Right ventricle myocardium inferior (tissue), 1 donor: ENCODE results near the gene ARHGDIG. TPM values are rescaled to one million over a fixed set of nuclear protein-coding genes. Genes with fewer than 3 reads are reported as not detected.

Source experiments
- ATAC-seq: fragments of 200-7000 bp; cut with Tn5 transposase; one replicate; pipeline ENCODE4 v1.9.1; 2020; ENCODE audit warnings: mild to moderate bottlenecking, moderate library complexity
- DNase-seq: peaks from one replicate; pipeline ENCODE4 v3.0.0; 2021; ENCODE audit errors: missing footprints
- intact Hi-C: fragments of 100-400 bp; cut with DNase I; formaldehyde crosslinking; loops from one replicate; pipeline ENCODE4 v1.11.0; 2022
- total RNA-seq: library from RNA; stranded (reverse); fragmentation: NEBNext Ultra II Directional; extraction: Animal tissue kit (Norgen Biotek cat#: 25700); gene quantifications from one replicate; pipeline ENCODE4 v1.2.1, GENCODE V29; 2021
- donor health status: DM: no; HTN: yes; CAD: no; lungs with severe emphysema.

ARHGDIG gene
- total RNA-seq, 1 donor from 2014 or later = 9.3 TPM

DNA sequence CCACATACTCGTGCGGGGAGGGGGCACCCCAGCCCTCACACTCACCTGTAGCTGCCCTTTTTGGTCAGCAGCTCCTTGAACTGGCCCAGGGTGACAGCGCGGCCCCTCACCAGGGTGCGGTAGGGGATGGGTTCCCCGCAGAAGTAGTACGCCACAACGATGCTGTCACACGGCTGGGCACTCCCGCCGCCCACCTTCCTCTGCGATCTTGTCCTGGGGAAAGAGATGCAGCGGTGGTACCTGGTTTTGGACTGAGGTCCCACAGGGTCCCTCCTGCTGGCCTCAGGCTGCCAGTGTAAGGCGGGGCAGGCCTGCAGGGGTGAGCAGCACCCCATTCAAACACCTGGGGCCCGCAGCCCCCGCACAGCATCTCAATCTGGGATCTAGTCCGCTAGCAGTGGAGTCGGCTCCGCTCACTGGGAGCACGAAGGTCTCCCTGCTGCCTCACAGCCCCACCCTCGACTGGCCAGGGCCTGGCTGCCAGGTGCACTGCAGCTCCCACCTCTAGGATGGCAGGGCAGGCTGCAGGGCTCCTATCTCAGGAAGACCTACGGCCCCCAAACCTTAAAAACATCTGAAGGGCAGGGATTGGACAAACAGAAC, 9.1 kb downstream of the ARHGDIG start:
- intact Hi-C loops = no loop called here
- DNase-seq = no peak
- ATAC-seq = no peak

DNA sequence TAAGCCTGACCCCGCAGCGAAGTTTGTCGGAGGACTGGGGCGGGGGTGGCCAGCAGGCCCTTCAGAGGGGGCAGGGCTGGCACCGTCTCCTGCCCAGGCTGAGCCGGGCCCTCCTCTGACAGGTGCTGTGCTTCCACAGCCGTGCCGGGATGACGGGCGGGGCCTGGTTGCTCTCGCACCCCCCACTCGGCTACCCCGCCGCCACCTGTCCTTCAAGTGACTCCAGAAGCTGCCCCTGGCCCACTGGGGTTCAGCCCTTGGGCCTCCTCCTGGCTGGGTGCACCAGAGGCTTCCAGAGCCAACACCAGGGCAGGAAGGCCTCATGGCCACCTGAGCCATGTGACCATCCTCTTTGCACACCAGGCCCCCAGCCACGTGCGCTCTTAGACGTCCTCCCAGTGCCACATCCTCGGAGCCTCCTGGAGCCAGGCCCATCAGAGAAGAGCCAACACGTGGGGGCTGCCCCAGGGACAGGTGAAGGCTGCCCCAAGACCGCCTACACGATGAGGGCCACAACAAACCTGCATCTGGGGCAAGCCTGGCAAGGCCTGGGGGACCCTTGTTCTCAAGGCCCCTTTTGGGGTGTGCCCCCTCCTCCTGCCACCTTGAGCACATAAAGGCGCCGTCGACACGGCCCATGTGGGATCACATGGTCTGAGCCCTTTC, 9.8 kb downstream of the ARHGDIG start:
- ATAC-seq (no peak), DNase-seq (no peak)
- intact Hi-C loops = no loop called here

DNA sequence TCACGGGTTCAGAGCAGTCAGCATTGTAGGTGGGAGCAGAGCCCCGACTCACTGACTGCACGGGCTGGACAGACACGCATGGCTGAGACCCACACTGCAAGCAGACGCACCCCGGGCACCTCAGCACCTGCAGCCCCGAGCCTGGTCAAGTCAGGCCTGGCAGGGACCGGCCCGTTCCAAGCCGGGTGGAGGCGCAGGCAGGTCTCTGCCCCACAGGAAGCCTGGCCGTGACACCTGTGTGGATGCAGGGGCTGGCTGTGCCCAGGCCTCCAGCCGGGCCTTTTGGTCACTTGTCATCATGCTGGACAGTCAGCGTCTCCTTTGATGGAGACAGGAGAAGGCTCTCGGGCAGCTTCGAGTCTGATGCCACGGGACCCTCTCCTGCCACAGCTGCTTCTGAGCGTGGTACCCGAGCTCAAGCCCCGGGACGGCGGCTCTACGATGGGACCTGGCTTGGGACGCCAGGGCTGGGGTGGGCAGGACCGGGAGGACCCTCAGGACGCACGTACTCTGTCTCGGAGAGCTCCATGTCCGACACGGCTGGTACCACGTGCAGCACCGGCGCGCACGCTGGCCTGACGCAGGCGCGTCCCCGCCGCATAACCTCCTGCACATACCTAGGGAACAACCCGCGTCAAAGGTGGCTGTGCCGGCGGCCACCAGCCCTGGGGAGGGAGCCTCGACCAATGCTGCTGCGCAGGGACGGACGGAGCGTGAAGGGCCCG, 10.5 kb downstream of the ARHGDIG start:
- intact Hi-C loops = no loop called here
- DNase-seq = no peak
- no peak for ATAC-seq

DNA sequence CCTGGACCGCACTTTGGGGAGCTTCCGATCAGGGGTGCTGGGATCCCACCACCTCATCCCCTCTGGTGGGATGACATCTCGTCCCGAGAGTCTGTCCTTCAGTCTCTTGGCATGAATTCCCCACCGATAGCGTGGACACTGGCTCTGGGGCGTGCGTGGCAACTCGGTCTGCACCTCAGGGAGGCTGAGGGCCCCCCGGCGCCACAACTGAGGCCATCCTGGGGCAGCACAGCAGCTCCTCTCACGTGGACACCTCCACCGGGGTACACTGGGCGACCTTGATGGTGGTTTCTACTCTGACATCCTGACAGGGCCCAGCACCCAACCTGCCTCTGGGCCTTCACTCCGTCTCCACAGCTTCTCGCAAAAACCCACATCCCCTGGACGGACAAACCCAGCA, 11.1 kb downstream of the ARHGDIG start:
- intact Hi-C loops = no loop called here
- ATAC-seq (no peak), DNase-seq (no peak)

DNA sequence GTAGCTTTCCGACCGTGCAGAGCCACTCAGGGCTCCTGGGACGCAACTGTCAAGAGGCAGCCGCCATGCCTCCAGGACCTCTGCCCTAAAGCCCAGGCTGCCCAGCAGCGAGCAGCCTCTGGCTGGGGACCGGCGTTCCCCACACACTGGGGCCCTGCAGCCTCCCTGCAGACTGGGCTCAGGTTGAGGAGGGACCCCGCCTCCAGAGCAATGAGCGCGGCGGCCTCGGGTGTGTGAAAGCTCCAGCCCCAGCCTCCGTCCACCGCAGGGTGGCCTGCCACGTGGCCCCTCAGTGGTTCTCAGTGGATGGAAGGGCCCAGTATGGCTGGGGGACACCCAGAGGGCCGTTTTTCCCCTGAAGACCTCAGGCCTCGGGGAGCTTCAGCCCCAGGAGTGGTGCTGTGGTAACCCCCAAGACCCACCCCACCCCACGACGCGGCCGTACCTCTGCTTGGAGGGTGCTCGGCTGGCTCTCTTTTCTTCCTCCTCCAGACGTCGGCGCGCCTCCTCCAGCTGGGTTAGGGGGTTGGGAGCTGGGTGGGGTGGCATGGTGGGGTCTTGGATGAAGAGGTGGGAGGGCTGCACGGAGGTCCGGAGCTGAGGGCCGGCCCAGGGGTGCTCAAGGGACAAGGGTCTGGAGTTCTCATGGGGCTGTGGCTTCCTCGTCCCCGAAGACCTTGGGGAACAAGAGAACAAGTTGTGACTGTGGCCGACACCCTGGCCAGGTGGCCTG, 12.8 kb downstream of the ARHGDIG start:
- ATAC-seq = no peak
- no peak for DNase-seq
- intact Hi-C loops = no loop called here

DNA sequence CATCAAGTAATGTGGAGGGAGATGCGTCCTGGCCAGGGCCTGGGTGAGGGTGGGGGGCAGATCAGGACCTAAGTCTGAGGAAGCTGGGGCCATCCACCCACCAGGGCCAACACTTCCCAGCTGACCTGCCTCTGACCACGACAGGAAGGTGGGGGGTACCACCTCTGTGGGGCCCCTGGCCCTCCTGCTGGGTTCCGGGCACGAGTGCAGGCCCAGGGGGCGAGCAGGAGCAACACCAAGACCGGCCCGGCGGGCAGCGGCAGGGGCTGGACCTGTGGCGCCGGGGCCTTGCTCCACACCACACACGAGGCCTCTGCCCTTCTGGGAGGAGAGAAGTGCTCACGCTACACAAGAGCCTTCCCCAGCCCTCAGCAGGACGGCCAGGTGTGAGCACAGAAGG, 15.9 kb downstream of the ARHGDIG start:
- DNase-seq (no peak), ATAC-seq (no peak)
- intact Hi-C loops = no loop called here

DNA sequence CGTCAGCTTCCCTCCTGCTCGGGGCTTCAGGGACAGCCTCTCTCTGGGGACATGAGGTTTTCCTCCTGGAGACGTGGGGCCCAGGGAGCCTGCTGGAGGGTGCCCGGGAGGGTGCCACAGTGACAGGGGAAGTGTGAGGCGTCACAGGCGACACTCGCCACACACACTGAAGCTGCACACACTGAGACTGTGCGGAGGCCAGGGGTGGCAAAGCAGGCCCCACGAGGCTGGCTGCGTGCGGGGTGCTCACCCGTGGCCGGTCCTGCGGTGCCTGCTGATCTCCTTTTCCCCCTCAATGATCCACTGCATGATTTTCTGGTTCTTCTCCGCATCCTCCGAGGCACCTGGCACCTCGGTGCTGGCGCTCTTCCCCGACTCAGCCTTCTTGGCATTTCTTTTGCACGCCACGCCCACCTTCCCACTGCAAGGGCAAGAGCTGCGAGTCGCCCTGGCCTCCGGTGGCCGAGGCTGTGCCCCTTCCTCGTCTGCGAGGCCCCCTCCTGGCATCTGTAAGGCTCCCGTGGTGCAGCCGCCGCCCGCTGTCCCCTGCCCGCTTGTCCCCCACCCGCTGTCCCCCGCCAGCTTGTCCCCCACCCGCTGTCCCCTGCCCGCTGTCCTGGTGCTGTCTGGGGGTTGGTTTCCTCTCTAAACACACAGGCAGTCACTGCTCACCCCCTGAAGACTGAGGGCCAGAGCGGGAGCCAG, 16.6 kb downstream of the ARHGDIG start:
- DNase-seq (no peak), ATAC-seq (no peak)
- intact Hi-C loops = no loop called here

DNA sequence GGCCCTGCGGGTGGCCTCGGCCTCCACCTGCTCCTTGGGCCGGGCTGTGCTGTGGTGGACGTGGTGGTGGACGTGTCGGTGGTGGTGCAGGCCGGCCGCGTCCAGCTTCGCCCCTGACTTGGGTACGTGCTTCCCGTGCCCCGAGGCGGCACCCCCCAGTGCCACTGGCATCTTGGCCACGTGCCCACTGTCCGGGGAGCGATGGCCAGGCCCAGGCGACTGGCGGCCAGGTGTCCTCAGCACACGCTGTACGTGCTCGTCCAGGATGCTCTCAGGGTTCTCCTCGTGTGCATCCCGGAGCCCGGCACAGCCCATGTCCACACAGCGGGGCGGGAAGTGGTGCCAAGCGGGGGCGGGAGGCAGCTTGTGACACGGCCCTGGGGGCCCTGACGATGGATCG, 17.4 kb downstream of the ARHGDIG start:
- ATAC-seq = no peak
- intact Hi-C loops = no loop called here
- DNase-seq = no peak

DNA sequence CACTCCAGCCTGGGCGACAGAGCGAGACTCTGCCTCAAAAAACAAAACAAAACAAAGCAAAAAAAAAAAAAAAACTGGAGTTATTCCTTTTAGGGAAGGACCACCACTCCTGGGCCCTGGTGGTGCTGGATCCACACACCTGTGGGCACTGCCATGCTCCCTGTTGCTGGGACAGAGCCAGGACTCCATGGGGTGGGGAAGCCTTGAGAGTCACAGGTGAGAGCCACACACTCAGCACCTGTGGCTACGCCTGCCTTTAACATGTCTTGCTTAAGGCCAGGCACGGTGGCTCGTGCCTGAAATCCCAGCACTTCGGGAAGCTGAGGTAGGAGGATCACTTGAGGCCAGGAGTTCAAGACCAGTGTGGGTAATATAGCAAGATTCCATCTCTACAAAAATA, 20.8 kb downstream of the ARHGDIG start:
- DNase-seq = no peak
- ATAC-seq = no peak
- intact Hi-C loops = no loop called here

DNA sequence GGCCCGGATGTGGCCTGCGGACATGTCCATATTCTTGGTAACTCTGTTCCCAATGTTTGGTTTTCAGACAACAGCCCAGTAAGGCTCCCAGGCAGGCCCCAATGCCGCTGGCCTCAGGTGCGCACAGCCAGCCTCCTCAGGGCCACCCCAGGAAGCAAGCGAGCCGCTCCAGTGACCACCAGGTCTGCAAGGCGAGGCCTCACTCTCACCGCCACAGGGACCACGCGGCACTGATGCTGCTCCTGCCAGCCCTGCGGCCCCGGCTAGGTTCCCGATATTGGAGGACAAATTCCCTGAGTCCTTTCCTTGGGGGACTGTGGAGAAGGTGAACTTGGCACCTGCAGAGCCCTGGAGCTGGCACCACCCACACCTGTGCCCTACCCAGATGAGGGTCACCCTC, 21.6 kb downstream of the ARHGDIG start:
- no peak for DNase-seq
- intact Hi-C loops = no loop called here
- no peak for ATAC-seq

DNA sequence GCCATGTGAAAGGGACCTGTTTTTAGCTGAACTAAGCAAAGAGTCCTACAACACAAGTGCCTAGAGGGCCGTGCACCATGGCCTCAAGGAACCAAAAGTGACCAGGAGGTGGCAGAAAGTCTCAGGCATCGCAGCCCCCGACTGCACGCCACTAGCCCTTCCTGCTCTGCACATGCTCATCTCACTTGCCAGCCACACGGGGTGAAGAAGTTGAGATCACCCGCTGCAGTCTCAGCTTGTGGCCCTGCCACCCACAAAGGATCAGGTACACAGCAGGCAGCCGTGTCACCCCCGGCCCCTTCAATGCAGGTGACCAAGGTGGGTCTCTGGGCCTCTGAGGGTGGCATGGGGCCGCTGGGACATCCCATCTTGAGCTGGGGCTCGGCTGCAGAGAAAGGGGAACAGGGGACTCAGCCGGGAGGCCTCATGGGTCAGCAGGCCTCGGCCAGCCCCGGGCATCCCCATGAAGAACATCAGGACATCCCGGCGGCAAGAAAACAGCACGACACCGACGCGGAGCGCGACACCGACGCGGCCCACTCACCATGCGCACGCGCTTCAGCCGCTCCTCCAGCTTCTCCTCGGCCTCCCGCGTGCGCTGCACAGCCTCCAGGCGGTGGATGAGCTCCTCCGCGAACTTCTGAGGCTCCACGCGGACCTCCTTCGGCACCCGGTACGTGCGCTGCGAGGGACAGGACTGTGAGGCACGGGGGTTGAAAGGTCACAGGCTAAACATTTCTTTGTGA, 23.5 kb downstream of the ARHGDIG start:
- DNase-seq = no peak
- ATAC-seq = peak; percentile 23
- intact Hi-C loops = no loop called here

DNA sequence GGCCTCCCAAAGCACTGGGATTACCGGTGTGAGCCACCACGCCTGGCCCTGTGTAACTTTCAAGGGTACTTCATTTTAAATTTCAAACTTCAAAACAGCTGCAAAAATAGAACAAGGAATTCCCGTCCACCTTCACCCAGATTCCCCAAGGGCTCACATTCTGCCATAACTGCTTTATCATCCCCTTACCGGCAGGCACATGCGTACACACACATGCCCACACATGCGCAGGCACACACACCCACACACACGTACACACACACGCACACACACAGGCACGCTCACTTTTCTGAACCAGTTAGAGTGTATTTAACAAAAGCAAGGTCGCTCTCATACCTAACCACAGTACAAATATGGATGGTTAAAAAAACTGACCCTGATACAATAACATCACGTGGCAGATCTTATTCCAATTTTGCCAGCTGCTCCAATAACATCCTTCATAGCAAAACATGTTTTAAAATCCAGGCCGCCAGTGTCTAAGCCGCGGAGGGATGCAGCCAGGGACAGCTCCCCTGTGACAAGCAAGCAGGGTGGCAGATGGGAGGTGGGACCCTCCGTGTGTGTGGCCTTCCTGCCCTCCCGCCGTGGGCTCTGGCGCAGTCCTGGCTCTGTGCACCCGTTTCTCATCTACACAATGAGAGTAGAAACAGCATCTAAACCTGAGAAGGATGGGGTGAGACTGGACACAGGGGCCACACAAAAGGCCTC, 25.7 kb downstream of the ARHGDIG start:
- intact Hi-C loops = no loop called here
- ATAC-seq (no peak), DNase-seq (no peak)

DNA sequence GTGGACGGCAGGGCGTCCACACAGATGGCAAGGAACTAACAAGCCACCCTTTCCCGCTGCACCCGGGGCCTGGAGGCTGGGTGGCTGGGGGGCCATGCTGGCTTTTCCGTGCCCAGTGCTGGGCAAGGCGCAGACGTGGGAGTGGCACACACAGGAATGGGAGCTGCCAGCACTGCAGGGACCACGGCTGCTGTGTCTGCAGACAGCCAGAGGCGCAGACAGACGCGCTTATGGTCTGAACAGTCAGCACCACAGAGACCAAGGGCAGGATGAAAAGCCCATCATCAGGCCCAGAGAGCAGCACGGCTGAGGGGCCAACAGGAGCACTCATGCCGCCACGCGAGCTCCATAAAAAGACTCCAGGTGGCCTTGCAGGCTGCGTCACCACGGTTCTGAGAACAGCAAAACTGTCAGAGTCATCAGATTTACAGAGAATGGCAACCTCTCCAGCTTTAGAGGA, 26.6 kb downstream of the ARHGDIG start:
- DNase-seq (no peak), ATAC-seq (no peak)
- intact Hi-C loops = no loop called here

DNA sequence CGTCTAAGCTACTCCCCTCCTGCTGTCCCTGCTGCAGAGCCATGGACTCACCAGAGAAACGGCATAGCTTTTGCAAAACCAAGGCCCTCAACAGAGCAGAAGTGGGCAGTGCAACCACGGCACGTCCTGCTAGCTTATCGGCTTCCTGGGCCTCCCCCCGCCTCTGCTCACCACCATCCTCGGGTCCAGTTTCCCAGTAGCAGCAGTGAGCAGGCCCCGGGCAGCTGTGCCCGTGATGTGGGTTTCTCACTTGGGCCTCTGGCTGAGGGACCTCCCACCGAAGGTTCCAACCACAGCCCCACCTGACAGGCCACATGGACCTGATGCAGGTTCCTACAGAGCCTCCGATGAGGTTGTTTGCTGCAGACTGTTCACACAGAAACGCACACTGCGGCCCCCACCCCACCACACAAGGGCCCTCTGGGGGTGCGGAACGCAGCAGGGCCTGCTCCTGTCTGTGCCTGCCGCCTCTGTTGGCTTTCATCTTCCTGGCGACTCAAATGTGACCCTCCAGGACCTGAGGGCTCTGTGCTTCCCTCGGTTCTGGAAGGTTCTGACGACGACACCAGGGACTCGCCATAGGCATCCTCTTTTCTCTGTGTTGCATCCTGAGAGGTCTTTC, 27.4 kb downstream of the ARHGDIG start:
- intact Hi-C loops = no loop called here
- no peak for DNase-seq
- ATAC-seq = no peak

DNA sequence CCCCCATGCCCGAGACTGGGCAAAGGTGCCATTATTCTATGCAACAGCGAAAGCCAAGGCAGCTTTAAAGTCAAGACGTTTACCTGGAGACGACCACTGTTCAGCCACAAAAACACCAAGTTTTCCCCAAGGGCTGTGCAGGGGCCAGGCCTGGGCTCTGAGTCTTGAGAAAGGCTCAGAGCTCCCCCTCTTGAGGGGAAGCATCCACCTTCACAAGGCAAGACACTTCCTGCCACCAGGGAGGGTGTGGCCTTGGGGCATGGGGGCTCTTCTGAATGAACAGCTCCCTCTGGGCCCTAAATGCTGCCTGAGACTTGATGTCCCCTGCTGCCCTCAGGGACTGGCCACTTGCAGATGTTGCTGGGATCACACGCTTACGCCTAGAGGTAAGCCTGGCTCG, 29.1 kb downstream of the ARHGDIG start:
- no peak for ATAC-seq
- no peak for DNase-seq
- intact Hi-C loops = no loop called here

DNA sequence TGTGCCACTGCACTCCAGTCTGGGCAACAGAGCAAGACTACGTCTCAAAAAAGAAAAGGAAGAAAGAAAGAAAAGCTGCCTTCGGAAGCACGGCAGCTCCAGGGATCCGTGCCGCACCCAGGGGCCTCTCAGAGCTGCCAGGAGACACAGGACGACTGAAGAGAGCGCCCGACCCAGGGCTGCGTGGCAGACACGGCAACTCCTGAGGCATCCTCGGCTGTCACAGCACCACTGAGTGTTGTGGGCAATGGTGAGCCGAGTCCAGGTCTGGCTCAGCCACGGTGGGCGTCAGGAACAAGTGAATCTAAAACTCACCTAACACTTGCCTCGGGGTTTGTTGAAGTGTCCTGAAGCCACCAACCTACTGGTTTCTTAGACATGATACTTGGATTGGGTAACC, 31.3 kb downstream of the ARHGDIG start:
- peak; percentile 35 for DNase-seq
- intact Hi-C loops = no loop called here
- no peak for ATAC-seq

DNA sequence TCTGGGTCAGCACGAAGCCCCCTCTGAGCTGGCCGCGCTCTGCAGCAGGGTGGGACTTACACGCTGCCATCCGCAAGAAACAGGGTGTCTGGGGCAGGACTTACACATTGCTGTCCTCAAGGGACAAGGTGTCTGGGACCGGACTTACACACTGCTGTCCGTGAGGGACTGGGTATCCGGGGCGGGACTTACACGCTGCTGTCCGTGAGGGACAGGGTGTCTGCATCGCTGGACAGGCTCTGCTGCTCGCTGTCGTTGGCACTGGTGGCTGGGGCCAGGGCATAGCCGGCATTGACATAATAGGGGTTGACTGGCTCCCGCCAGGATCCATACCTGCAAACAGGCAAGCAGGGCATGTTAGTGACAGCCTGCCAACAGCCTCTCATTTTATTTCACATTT, 34.0 kb downstream of the ARHGDIG start:
- intact Hi-C loops = no loop called here
- ATAC-seq (no peak), DNase-seq (no peak)
